K562 (cell line): ENCODE results near the gene TFE3. TPM values are rescaled to one million over a fixed set of nuclear protein-coding genes. Genes with fewer than 3 reads are reported as not detected.

Experiments used
- ATAC-seq: fragments of 200-7000 bp; cut with Tn5 transposase; 3 replicates; pipeline ENCODE4 v1.9.1; 2020; ENCODE audit warnings: moderate library complexity
- BruUV-seq: library from RNA; stranded (reverse); fragments of 400-500 nt; replicated peaks from 2 replicates; lab custom pipeline; 2021; lab: Mats Ljungman, UMichigan
- CTCF ChIA-PET: fragments of 300-600 bp; formaldehyde crosslinking; extraction: SDS; loops from one replicate; lab custom pipeline; 2021; ENCODE audit warnings: low intra/inter-chr PET ratio; lab: Yijun Ruan, JAX
- POLR2A ChIA-PET: fragments of 300-600, 350-650 bp; sonication (Branson Sonifier 250); formaldehyde crosslinking; extraction: SDS; loops from one replicate; lab custom pipeline; 2021; ENCODE audit warnings: antibody characterized with exemption, inconsistent platforms; lab: Yijun Ruan, JAX
- DNase-seq, 4 experiments: peaks; one replicate each; pipeline versions ENCODE4 v3.0.0 to v3.0.0-alpha.2; 2011 to 2018; ENCODE audit warnings: low spot score in 3 of 4, mixed read lengths in 3 of 4; ENCODE audit errors: extremely low read depth in 1 of 4
- FAIRE-seq: peaks from 2 replicates; lab custom pipeline; 2011; peaks lifted over from hg19 to GRCh38; lab: Jason Lieb, UNC
- H2AFZ ChIP-seq: 2 replicates; pipeline ENCODE4 v1.6.0; 2011; ENCODE audit warnings: low read depth, low read length, control low read depth, inconsistent platforms
- H3K27ac ChIP-seq: fragments of 200-600 bp; 3 replicates; pipeline ENCODE4 v1.8.0; 2011; ENCODE audit warnings: low read depth, mild to moderate bottlenecking, control low read depth, inconsistent platforms, low read length, moderate library complexity, mixed read lengths; ENCODE audit errors: extremely low read depth
- H3K27me3 ChIP-seq, 2 experiments: fragments of 300-600 bp in 1 of 2; 2 replicates in 1 of 2; 3 replicates in 1 of 2; pipeline versions ENCODE4 v1.6.0 to v1.8.0; 2011; ENCODE audit warnings: inconsistent platforms in 2 of 2, low read length in 2 of 2, mild to moderate bottlenecking in 1 of 2, mixed read lengths in 1 of 2, moderate library complexity in 1 of 2; ENCODE audit not compliant: control insufficient read depth in 2 of 2, insufficient read depth in 2 of 2
- H3K36me3 ChIP-seq: fragments of 300-600 bp; 3 replicates; pipeline ENCODE4 v1.8.0; 2011; ENCODE audit warnings: mild to moderate bottlenecking, low read length, inconsistent platforms; ENCODE audit not compliant: control insufficient read depth, insufficient read depth
- H3K4me1 ChIP-seq, 2 experiments: fragments of 200-600 bp in 1 of 2; replicated peaks in 1 of 2; 2 replicates in 1 of 2; 3 replicates in 1 of 2; pipeline versions ENCODE4 v1.5.1 to v1.8.0; 2011; ENCODE audit warnings: inconsistent platforms in 2 of 2, low read length in 2 of 2, mild to moderate bottlenecking in 1 of 2, mixed read lengths in 1 of 2, moderate library complexity in 1 of 2; ENCODE audit not compliant: control insufficient read depth in 2 of 2, insufficient read depth in 2 of 2
- H3K4me2 ChIP-seq: 2 replicates; pipeline ENCODE4 v1.6.1; 2011; ENCODE audit warnings: low read length, control low read depth, inconsistent platforms, mixed read lengths; ENCODE audit not compliant: insufficient read depth
- H3K4me3 ChIP-seq: fragments of 200-600 bp; sonication (generic), shearing (Covaris generic); 2 replicates; pipeline ENCODE4 v1.5.1; 2016; ENCODE audit warnings: control low read depth, inconsistent platforms
- H3K79me2 ChIP-seq: fragments of 200-600 bp; 3 replicates; pipeline ENCODE4 v1.8.0; 2011; ENCODE audit warnings: low read length, inconsistent platforms; ENCODE audit not compliant: control insufficient read depth, insufficient read depth
- H3K9ac ChIP-seq, 2 experiments: 2 replicates each; pipeline versions ENCODE4 v1.6.0 to v1.6.1; 2011; ENCODE audit warnings: low read depth in 2 of 2, low read length in 2 of 2, control low read depth in 1 of 2, inconsistent platforms in 1 of 2, mild to moderate bottlenecking in 1 of 2, mixed read lengths in 1 of 2; ENCODE audit not compliant: insufficient read depth in 1 of 2
- H3K9me1 ChIP-seq: one replicate; pipeline ENCODE4 v1.6.0; 2011; ENCODE audit warnings: inconsistent platforms, mild to moderate bottlenecking, low read length, moderate library complexity; ENCODE audit not compliant: control insufficient read depth, insufficient read depth
- H3K9me3 ChIP-seq: replicated peaks from 2 replicates; pipeline ENCODE4 v1.5.1; 2011; ENCODE audit warnings: low read depth, low read length, inconsistent platforms; ENCODE audit not compliant: control insufficient read depth, insufficient read depth
- H4K20me1 ChIP-seq: replicated peaks from 2 replicates; pipeline ENCODE4 v1.6.1; 2011; ENCODE audit warnings: low read length, inconsistent platforms, mixed read lengths; ENCODE audit not compliant: control insufficient read depth, insufficient read depth
- ATF1 ChIP-seq, 2 experiments: fragments of 450-650 bp in 1 of 2; IDR thresholded peaks; 2 replicates each; pipeline ENCODE4 v1.6.1; 2016; ENCODE audit warnings: missing compliant biosample characterization in 1 of 2, missing genetic modification characterization in 1 of 2
- ESRRA ChIP-seq: fragments of 450-650 bp; IDR thresholded peaks from 2 replicates; pipeline ENCODE4 v1.6.1; 2014; ENCODE audit warnings: low read depth, mild to moderate bottlenecking, moderate library complexity, borderline replicate concordance
- HIVEP1 ChIP-seq: fragments of 250-450 bp; sonication (Bioruptor Pico); IDR thresholded peaks from 2 replicates; pipeline ENCODE4 v1.4.0; 2020; ENCODE audit warnings: mild to moderate bottlenecking
- NFRKB ChIP-seq: fragments of 450-650 bp; IDR thresholded peaks from 2 replicates; pipeline ENCODE4 v1.6.1; 2016; ENCODE audit warnings: low read depth
- RBM25 ChIP-seq: fragments of 200-400 bp; formaldehyde crosslinking; IDR thresholded peaks from 2 replicates; pipeline ENCODE4 v1.6.1; 2018; ENCODE audit warnings: low read length, low read depth, moderate library complexity; ENCODE audit not compliant: severe bottlenecking
- ZNF282 ChIP-seq: sonication (generic); formaldehyde crosslinking; IDR thresholded peaks from 2 replicates; pipeline ENCODE4 v1.8.1; 2023; ENCODE audit warnings: missing genetic modification reagents
- WGBS: fragments of 100-300 bp; shearing (Covaris generic); methylation state at CpG from one replicate; pipeline ENCODE4 v1.1.6; 2016; ENCODE audit warnings: low coverage, mixed read lengths; ENCODE audit not compliant: insufficient coverage; ENCODE audit errors: missing lambda C conversion rate; 5-methylcytosine and 5-hydroxymethylcytosine counted together
- in situ Hi-C: fragments of 300-500 bp; cut with MboI; formaldehyde crosslinking; loops from 4 replicates; pipeline ENCODE4 v1.15.0; 2018; ENCODE audit warnings: inconsistent platforms, mixed read lengths
- intact Hi-C: fragments of 100-400 bp; cut with micrococcal nuclease; formaldehyde crosslinking; loops from 2 replicates; pipeline ENCODE4 v1.14.2; 2022
- polyA plus RNA-seq, 8 experiments: library from polyadenylated mRNA; depleted of rRNA in 4 of 8; stranded (reverse) in 5 of 8; unstranded in 3 of 8; fragments of >200 nt; fragmentation: Nextera tagmentation in 2 of 8; fragmentation: Illumina TruSeq in 1 of 8; extraction: Ambion mirVana in 2 of 8; extraction: Trizol in 1 of 8; gene quantifications; 2 replicates each; pipeline versions ENCODE4 v1.2.1 to v1.2.3, GENCODE V29; 2011 to 2014; ENCODE audit warnings: inconsistent platforms in 1 of 8, missing spikeins in 1 of 8
- total RNA-seq, 7 experiments: library from RNA; depleted of rRNA in 6 of 7; stranded (reverse); fragments of >200 nt in 6 of 7; fragmentation: Illumina TruSeq in 2 of 7; extraction: Trizol in 2 of 7; gene quantifications; 2 replicates each; pipeline versions ENCODE4 v1.2.1 to v1.2.3, GENCODE V29; 2011 to 2021; ENCODE audit warnings: low replicate concordance in 1 of 7
- TF ChIP-seq, protein P1 (sequence below): sonication (generic); formaldehyde crosslinking; IDR thresholded peaks from 2 replicates; pipeline ENCODE4 v1.8.0; 2022; ENCODE audit warnings: missing genetic modification reagents, mild to moderate bottlenecking, moderate library complexity, borderline replicate concordance
- TF ChIP-seq, protein P2 (sequence below): fragments of 450-650 bp; IDR thresholded peaks from 2 replicates; pipeline ENCODE4 v1.6.1; 2018; ENCODE audit not compliant: partially characterized antibody

The TFE3 gene
- total and polyA plus RNA-seq, 9 of the 15 experiments (the other 6 are each of a cell fraction or from before 2014, with no cell fraction given): 1.9 to 20.3 (median 11.9) TPM

DNA sequence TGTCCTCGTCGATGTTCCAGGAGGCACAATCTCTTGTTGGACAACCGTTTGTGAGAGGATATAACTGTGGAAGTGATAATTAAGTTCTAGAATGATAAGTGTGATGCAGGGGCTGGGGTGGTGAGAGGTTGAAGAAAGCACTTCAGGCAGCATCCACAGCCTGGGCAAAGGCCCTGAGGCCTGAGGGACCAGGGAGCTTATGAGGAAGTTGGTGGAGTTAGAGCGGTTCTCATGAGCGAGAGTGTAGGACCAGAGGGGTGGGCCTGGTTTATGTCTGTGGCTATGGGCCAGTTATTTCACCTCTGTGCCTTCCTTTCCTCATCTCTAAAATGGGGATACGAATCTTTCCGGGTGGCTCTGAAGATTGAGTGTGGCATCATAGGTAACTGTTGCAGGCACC lies 18.3 kb upstream of the TFE3 start:
- Histone ChIP-seq H3K27me3 (no peaks in the 10 kb centered on the region), H2AFZ (no peak overlapping the region), H3K9me1 (no peaks in the 10 kb centered on the region), H4K20me1 (no peaks in the 10 kb centered on the region), H3K4me2 (no peak overlapping the region), H3K27ac (no peak overlapping the region), H3K4me3 (no peak overlapping the region), H3K9me3 (no peaks in the 10 kb centered on the region), H3K9ac (no peak overlapping the region), H3K36me3 (no peaks in the 10 kb centered on the region), H3K4me1 (peaks cover 0 to 17% of the 10 kb centered on the region in 2 experiments; a peak in 3 of 5 replicates), H3K79me2 (no peaks in the 10 kb centered on the region)
- intact Hi-C loops: no loop called here
- ATAC-seq: no peak
- BruUV-seq: no TSS peak
- 60% methylated on average over 7 of the region's 7 CpGs for WGBS
- POLR2A ChIA-PET: interaction anchor here (1.6 kb wide), 1 partner anchor 59 kb away, joined by 4 read pairs; the partner anchor contains the start of gene GRIPAP1
- CTCF ChIA-PET: no interaction called here
- no peak for TF ChIP-seq HIVEP1 (CRISPR knock-in tag)
- TF ChIP-seq ATF1 (CRISPR knock-in tag; IDR thresholded peaks at IDR 0.05): no peak
- no peak for TF ChIP-seq ATF1 (tag; IDR thresholded peaks at IDR 0.05)
- peak; percentile 35 for TF ChIP-seq RBM25
- no peak for DNase-seq
- in situ Hi-C loops: no loop called here
- FAIRE-seq: no peak

- Histone ChIP-seq H3K36me3 (no peaks in the 10 kb centered on the region), H3K4me3 (no peak overlapping the region), H3K27me3 (no peaks in the 10 kb centered on the region), H3K9me1 (no peaks in the 10 kb centered on the region), H3K4me1 (peaks cover 0 to 17% of the 10 kb centered on the region in 2 experiments; a peak in 3 of 5 replicates), H2AFZ (no peak overlapping the region), H3K9ac (no peak overlapping the region), H3K4me2 (no peak overlapping the region), H4K20me1 (no peaks in the 10 kb centered on the region), H3K27ac (no peak overlapping the region), H3K79me2 (no peaks in the 10 kb centered on the region), H3K9me3 (no peaks in the 10 kb centered on the region)
- ChIA-PET POLR2A (interaction anchor here (0.5 to 1.6 kb wide), 2 partner anchors 59 to 91 kb away, joined by 3 to 4 read pairs; partner anchors contain the start of gene GRIPAP1), CTCF (no interaction called here)
- TF ChIP-seq, protein P1, sequence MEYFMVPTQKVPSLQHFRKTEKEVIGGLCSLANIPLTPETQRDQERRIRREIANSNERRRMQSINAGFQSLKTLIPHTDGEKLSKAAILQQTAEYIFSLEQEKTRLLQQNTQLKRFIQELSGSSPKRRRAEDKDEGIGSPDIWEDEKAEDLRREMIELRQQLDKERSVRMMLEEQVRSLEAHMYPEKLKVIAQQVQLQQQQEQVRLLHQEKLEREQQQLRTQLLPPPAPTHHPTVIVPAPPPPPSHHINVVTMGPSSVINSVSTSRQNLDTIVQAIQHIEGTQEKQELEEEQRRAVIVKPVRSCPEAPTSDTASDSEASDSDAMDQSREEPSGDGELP: 0 out of 2 replicates have a peak, but pooled peaks have one; percentile 25
- TF ChIP-seq, protein P2, sequence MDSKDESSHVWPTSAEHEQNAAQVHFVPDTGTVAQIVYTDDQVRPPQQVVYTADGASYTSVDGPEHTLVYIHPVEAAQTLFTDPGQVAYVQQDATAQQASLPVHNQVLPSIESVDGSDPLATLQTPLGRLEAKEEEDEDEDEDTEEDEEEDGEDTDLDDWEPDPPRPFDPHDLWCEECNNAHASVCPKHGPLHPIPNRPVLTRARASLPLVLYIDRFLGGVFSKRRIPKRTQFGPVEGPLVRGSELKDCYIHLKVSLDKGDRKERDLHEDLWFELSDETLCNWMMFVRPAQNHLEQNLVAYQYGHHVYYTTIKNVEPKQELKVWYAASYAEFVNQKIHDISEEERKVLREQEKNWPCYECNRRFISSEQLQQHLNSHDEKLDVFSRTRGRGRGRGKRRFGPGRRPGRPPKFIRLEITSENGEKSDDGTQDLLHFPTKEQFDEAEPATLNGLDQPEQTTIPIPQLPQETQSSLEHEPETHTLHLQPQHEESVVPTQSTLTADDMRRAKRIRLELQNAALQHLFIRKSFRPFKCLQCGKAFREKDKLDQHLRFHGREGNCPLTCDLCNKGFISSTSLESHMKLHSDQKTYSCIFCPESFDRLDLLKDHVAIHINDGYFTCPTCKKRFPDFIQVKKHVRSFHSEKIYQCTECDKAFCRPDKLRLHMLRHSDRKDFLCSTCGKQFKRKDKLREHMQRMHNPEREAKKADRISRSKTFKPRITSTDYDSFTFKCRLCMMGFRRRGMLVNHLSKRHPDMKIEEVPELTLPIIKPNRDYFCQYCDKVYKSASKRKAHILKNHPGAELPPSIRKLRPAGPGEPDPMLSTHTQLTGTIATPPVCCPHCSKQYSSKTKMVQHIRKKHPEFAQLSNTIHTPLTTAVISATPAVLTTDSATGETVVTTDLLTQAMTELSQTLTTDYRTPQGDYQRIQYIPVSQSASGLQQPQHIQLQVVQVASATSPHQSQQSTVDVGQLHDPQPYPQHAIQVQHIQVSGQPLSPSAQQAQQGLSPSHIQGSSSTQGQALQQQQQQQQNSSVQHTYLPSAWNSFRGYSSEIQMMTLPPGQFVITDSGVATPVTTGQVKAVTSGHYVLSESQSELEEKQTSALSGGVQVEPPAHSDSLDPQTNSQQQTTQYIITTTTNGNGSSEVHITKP: peak; percentile 44
- no peak for TF ChIP-seq NFRKB
- no peak for TF ChIP-seq ZNF282 (CRISPR knock-in tag)
- TF ChIP-seq ESRRA: no peak
- in situ Hi-C loops (no loop called here), intact Hi-C loops (no loop called here)
- DNase-seq (no peak), FAIRE-seq (no peak), ATAC-seq (no peak)
- 50% methylated on average over 2 of the region's 3 CpGs for WGBS
- no TSS peak for BruUV-seq
Measured at GRCh38 chrX:49060914-49061313, 17.8 kb upstream of the TFE3 start.
